ENCODE data around the gene NTF3.

DNA sequence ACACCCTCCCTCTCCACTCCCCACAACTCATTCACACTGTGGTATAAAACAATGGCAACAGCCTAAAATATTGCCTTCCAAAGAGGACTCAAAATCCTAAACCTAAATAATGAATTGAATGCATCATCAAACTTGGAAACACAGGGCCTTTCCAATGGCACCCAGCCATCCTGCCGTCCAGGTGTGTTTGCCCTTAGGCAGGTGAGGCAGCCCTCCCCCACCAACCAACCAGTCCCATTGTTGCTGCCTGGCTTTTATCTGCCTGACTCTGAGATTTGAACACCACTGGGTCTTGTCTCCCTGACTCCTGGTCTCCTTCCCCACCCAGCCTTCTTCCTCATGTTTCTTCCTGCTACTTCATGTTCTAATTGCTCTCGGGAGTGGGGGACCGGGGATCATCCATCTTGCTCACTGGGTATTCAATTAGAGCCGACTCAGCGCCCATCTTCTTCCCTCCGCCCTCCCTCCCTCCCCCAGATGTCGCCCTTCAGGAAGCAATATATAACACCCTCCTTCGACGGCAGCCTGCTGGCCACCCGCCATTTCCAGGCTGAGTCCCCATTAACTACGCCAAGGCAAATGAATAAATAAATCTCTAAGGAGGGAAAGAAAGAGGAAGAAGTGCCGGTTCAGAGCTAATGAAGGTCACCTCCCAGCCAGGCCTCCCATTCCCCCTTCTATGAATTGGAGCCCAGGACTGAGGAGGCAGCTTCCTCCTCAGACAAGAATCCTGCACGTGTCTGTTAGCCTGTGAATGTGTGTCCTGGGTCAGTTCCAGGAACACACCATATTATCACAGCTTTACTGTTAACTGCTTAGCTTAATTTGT lies 36.3 kb upstream of the NTF3 start:
- TF ChIP-seq EZH2phosphoT487 (IDR thresholded peaks at IDR 0.05; ENCODE audit: borderline replicate concordance, low read depth) (no peak), SIN3A (IDR thresholded peaks at IDR 0.05; ENCODE audit: borderline replicate concordance, low read depth, low read length) (no peak), POLR2AphosphoS5 (IDR thresholded peaks at IDR 0.05; ENCODE audit: low read depth, low read length) (no peak), GATA2 (CRISPR knock-in tag; IDR thresholded peaks at IDR 0.05) (no peak), MXI1 (IDR thresholded peaks at IDR 0.05; ENCODE audit: low read depth, low read length) (no peak), EP300 (IDR thresholded peaks at IDR 0.05; ENCODE audit: borderline replicate concordance in 1 of 2, low read depth in 1 of 2, low read length in 1 of 2) (no peak)
- TF ChIP-seq, protein P1, sequence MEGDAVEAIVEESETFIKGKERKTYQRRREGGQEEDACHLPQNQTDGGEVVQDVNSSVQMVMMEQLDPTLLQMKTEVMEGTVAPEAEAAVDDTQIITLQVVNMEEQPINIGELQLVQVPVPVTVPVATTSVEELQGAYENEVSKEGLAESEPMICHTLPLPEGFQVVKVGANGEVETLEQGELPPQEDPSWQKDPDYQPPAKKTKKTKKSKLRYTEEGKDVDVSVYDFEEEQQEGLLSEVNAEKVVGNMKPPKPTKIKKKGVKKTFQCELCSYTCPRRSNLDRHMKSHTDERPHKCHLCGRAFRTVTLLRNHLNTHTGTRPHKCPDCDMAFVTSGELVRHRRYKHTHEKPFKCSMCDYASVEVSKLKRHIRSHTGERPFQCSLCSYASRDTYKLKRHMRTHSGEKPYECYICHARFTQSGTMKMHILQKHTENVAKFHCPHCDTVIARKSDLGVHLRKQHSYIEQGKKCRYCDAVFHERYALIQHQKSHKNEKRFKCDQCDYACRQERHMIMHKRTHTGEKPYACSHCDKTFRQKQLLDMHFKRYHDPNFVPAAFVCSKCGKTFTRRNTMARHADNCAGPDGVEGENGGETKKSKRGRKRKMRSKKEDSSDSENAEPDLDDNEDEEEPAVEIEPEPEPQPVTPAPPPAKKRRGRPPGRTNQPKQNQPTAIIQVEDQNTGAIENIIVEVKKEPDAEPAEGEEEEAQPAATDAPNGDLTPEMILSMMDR (IDR thresholded peaks at IDR 0.05): no peak
- TF ChIP-seq, protein P2, sequence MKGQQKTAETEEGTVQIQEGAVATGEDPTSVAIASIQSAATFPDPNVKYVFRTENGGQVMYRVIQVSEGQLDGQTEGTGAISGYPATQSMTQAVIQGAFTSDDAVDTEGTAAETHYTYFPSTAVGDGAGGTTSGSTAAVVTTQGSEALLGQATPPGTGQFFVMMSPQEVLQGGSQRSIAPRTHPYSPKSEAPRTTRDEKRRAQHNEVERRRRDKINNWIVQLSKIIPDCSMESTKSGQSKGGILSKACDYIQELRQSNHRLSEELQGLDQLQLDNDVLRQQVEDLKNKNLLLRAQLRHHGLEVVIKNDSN (IDR thresholded peaks at IDR 0.05; ENCODE audit: borderline replicate concordance, low read depth): no peak
- TF ChIP-seq, protein P3, sequence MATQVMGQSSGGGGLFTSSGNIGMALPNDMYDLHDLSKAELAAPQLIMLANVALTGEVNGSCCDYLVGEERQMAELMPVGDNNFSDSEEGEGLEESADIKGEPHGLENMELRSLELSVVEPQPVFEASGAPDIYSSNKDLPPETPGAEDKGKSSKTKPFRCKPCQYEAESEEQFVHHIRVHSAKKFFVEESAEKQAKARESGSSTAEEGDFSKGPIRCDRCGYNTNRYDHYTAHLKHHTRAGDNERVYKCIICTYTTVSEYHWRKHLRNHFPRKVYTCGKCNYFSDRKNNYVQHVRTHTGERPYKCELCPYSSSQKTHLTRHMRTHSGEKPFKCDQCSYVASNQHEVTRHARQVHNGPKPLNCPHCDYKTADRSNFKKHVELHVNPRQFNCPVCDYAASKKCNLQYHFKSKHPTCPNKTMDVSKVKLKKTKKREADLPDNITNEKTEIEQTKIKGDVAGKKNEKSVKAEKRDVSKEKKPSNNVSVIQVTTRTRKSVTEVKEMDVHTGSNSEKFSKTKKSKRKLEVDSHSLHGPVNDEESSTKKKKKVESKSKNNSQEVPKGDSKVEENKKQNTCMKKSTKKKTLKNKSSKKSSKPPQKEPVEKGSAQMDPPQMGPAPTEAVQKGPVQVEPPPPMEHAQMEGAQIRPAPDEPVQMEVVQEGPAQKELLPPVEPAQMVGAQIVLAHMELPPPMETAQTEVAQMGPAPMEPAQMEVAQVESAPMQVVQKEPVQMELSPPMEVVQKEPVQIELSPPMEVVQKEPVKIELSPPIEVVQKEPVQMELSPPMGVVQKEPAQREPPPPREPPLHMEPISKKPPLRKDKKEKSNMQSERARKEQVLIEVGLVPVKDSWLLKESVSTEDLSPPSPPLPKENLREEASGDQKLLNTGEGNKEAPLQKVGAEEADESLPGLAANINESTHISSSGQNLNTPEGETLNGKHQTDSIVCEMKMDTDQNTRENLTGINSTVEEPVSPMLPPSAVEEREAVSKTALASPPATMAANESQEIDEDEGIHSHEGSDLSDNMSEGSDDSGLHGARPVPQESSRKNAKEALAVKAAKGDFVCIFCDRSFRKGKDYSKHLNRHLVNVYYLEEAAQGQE (IDR thresholded peaks at IDR 0.05; ENCODE audit: low read depth, low read length): no peak
